ENCODE data around the gene AGR2. TPM values are rescaled to one million over a fixed set of nuclear protein-coding genes. Genes with fewer than 3 reads are reported as not detected.
A peak's percentile ranks its signal among the peaks of the same experiment; 100 is the strongest.
"Not testable (repeated sequence)": the region's sequence is repeated elsewhere in the genome, so short reads cannot be mapped to it uniquely, and the experiment has no call there.

AGR2 gene
- total RNA-seq (not detected), total RNA-seq (0 to 0.07 (median 0) reads per million in 172 experiments)
- polyA plus RNA-seq (2013, experiment 1 of 2): not detected
- polyA plus RNA-seq (2013, experiment 2 of 2): 0.24 TPM

DNA sequence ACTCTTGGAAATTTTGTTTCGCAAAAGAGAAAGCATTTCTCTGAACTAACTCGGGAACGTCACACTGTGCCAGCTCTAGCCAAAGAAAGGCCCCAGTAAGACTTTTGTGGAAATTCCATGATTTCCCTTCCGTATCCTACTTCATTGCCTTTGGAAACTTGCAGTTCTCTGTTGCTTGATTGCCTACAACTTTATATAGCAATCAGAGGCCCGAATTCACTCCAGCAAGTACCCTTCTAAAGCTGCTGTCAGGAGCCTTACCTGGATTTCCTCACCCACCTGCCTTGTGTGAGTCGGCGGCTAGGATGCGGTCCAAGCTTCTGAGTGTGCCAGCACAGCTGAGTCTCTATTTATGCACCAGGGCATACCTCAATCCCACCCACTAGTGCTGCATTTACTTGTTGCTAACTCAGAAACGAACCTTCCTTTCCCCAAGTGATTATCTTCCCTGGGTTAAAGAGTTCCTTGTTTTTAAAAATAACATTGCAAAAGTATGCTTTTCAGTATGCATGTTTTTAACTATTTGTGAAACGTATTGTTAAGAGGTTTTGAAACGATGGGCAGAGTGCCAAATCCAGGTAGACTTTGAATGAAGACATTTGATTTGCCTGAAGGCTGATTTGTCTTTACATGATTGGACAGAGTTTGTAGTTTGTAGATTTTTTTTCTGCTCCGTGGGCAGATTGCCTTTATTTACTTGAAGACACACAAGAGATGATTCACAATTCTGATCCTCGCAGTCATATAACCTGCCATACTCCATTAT is at the start of gene AGR2:
AGR2 (minus strand) TSS at position 326 of the 766 bp plus-strand sequence. CDS start 3,203 bp downstream, outside the sequence.
- peaks cover 0 to 3% of the 10 kb centered on the region in 2 experiments for H3K27me3 ChIP-seq (ENCODE audit: control insufficient read depth in 1 of 2, insufficient read depth in 2 of 2, low read length in 2 of 2)
- Mint-ChIP-seq H3K27me3 (peaks cover 4% of the 10 kb centered on the region), H3K27ac (no peak within 1 kb of the TSS), H3K9me3 (no peaks in the 10 kb centered on the region), H3K4me1 (ENCODE audit: low read depth) (no peaks in the 10 kb centered on the region), H3K4me3 (no peak within 1 kb of the TSS), H3K36me3 (ENCODE audit: low read depth) (no peaks in the 10 kb centered on the region)
- CTCF ChIA-PET: no interaction called here
- ATAC-seq (ENCODE audit: poor library complexity) (no peak), DNase-seq (no peak)
- H3K27ac ChIP-seq (ENCODE audit: low read depth in 1 of 2, low read length in 2 of 2): no peak within 1 kb of the TSS
- H3K36me3 ChIP-seq (ENCODE audit: insufficient read depth, low read length): no peaks in the 10 kb centered on the region
- no peaks in the 10 kb centered on the region for H3K9me3 ChIP-seq (ENCODE audit: control insufficient read depth in 1 of 2, insufficient read depth in 1 of 2, low read length in 2 of 2)
- POLR2A ChIA-PET: no interaction called here
- TF ChIP-seq, protein P1, sequence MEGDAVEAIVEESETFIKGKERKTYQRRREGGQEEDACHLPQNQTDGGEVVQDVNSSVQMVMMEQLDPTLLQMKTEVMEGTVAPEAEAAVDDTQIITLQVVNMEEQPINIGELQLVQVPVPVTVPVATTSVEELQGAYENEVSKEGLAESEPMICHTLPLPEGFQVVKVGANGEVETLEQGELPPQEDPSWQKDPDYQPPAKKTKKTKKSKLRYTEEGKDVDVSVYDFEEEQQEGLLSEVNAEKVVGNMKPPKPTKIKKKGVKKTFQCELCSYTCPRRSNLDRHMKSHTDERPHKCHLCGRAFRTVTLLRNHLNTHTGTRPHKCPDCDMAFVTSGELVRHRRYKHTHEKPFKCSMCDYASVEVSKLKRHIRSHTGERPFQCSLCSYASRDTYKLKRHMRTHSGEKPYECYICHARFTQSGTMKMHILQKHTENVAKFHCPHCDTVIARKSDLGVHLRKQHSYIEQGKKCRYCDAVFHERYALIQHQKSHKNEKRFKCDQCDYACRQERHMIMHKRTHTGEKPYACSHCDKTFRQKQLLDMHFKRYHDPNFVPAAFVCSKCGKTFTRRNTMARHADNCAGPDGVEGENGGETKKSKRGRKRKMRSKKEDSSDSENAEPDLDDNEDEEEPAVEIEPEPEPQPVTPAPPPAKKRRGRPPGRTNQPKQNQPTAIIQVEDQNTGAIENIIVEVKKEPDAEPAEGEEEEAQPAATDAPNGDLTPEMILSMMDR (IDR thresholded peaks at IDR 0.05): no peak
- H3K4me3 ChIP-seq (ENCODE audit: low read length): no peak within 1 kb of the TSS
- intact Hi-C loops (cut with DNase I, micrococcal nuclease): no loop called here
- no peaks in the 10 kb centered on the region for H3K4me1 ChIP-seq (ENCODE audit: insufficient read depth, low read length)

DNA sequence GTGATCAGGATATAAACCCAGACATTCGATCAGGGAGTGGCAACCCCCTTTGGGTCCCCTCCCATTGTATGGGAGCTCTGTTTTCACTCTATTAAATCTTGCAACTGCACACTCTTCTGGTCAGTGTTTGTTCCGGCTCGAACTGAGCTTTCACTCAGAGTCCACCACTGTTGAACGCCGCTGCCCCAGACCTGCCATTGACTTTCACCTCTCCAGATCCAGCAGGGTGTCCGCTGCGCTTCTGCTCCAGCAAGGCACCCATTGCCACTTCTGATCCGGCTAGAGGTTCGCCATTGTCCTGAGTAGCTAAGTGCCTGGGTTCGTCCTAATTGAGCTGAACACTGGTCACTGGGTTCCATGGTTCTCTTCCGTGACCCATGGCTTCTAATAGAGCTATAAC is 48.4 kb upstream of the AGR2 start:
- H3K4me3 Mint-ChIP-seq; H3K36me3 ChIP-seq (ENCODE audit: insufficient read depth, low read length); DNase-seq; intact Hi-C loops (cut with DNase I, micrococcal nuclease); H3K4me3 ChIP-seq (ENCODE audit: low read length); H3K36me3 Mint-ChIP-seq (ENCODE audit: low read depth); ATAC-seq (ENCODE audit: poor library complexity); CTCF ChIA-PET; H3K9me3 Mint-ChIP-seq; H3K4me1 Mint-ChIP-seq (ENCODE audit: low read depth); H3K27ac ChIP-seq (ENCODE audit: low read depth in 1 of 2, low read length in 2 of 2); H3K27me3 ChIP-seq (ENCODE audit: control insufficient read depth in 1 of 2, insufficient read depth in 2 of 2, low read length in 2 of 2); H3K27ac Mint-ChIP-seq; H3K9me3 ChIP-seq (ENCODE audit: control insufficient read depth in 1 of 2, insufficient read depth in 1 of 2, low read length in 2 of 2); H3K4me1 ChIP-seq (ENCODE audit: insufficient read depth, low read length); POLR2A ChIA-PET: not testable (repeated sequence)
- peaks cover 55% of the 10 kb centered on the region for H3K27me3 Mint-ChIP-seq

DNA sequence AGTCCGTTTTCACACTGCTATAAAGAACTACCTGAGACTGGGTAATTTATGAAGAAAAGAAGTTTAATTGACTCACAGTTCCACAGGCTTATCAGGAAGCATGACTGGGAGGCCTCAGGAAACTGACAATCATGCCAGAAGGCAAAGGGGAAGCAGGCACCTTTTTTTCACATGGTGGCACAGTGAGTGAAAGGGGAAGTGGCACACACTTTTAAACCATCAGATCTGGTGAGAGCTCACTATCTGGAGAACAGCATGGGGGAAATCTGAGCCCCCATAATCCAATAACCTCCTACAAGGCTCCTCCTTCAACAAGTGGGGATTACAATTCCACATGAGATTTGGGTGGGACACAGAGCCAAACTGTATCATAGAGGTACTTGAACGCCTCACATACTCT is 47.0 kb upstream of the AGR2 start:
- intact Hi-C loops (cut with DNase I, micrococcal nuclease): no loop called here
- Mint-ChIP-seq H3K9me3 (no peaks in the 10 kb centered on the region), H3K4me3 (no peak overlapping the region), H3K27ac (no peak overlapping the region), H3K27me3 (peaks cover 55% of the 10 kb centered on the region), H3K4me1 (ENCODE audit: low read depth) (peaks cover 5% of the 10 kb centered on the region), H3K36me3 (ENCODE audit: low read depth) (no peaks in the 10 kb centered on the region)
- TF ChIP-seq, protein P1 (IDR thresholded peaks at IDR 0.05): no peak
- ATAC-seq (ENCODE audit: poor library complexity) (no peak), DNase-seq (peak in 3 of 14 experiments; percentile 5 to 38 (median 28))
- no peaks in the 10 kb centered on the region for H3K4me1 ChIP-seq (ENCODE audit: insufficient read depth, low read length)
- ChIA-PET CTCF (no interaction called here), POLR2A (no interaction called here)
- no peaks in the 10 kb centered on the region for H3K36me3 ChIP-seq (ENCODE audit: insufficient read depth, low read length)
- peaks cover 0 to 5% of the 10 kb centered on the region in 2 experiments for H3K27me3 ChIP-seq (ENCODE audit: control insufficient read depth in 1 of 2, insufficient read depth in 2 of 2, low read length in 2 of 2)
- H3K4me3 ChIP-seq (ENCODE audit: low read length): no peak overlapping the region
- no peak overlapping the region for H3K27ac ChIP-seq (ENCODE audit: low read depth in 1 of 2, low read length in 2 of 2)
- H3K9me3 ChIP-seq (ENCODE audit: control insufficient read depth in 1 of 2, insufficient read depth in 1 of 2, low read length in 2 of 2): peaks cover 0 to 6% of the 10 kb centered on the region in 2 experiments

All from CD4-positive, alpha-beta T cell (primary cell).